Measurements from ENCODE around the gene FARP1. TPM values are rescaled to one million over a fixed set of nuclear protein-coding genes. Genes with fewer than 3 reads are reported as not detected.

Gene FARP1
- total RNA-seq, 2 experiments from 2014 or later, result not detected

GRCh38 chr13:98187155-98187964 is 44.5 kb downstream of the FARP1 start:
- ChIA-PET CTCF (ENCODE audit: unreplicated experiment) (no interaction called here), POLR2A (no interaction called here)
- intact Hi-C loops (cut with micrococcal nuclease; ENCODE audit: unreplicated experiment), result no loop called here
- Histone ChIP-seq H3K9me2 (ENCODE audit: insufficient read depth, low read length) (no peaks in the 10 kb centered on the region), H3K4me1 (ENCODE audit: insufficient read depth, low read length, poor library complexity, severe bottlenecking) (no peaks in the 10 kb centered on the region), H3K27ac (ENCODE audit: low read depth, low read length, poor library complexity, severe bottlenecking) (no peak overlapping the region), H3K79me2 (ENCODE audit: insufficient read depth, low read depth, low read length) (no peaks in the 10 kb centered on the region), H3K4me3 (ENCODE audit: low read depth, low read length, poor library complexity, severe bottlenecking) (no peak overlapping the region), H4K20me1 (ENCODE audit: insufficient read depth, low read length) (no peaks in the 10 kb centered on the region), H3K36me3 (ENCODE audit: insufficient read depth, low read length) (no peaks in the 10 kb centered on the region), H3K4me2 (ENCODE audit: low read length) (no peak overlapping the region), H2AFZ (ENCODE audit: low read length) (no peak overlapping the region), H3K9me3 (ENCODE audit: low read length) (no peaks in the 10 kb centered on the region)
- BruUV-seq (replicated peaks), result no TSS peak
- no peak for DNase-seq (ENCODE audit: low spot score)
- TF ChIP-seq, protein P1, sequence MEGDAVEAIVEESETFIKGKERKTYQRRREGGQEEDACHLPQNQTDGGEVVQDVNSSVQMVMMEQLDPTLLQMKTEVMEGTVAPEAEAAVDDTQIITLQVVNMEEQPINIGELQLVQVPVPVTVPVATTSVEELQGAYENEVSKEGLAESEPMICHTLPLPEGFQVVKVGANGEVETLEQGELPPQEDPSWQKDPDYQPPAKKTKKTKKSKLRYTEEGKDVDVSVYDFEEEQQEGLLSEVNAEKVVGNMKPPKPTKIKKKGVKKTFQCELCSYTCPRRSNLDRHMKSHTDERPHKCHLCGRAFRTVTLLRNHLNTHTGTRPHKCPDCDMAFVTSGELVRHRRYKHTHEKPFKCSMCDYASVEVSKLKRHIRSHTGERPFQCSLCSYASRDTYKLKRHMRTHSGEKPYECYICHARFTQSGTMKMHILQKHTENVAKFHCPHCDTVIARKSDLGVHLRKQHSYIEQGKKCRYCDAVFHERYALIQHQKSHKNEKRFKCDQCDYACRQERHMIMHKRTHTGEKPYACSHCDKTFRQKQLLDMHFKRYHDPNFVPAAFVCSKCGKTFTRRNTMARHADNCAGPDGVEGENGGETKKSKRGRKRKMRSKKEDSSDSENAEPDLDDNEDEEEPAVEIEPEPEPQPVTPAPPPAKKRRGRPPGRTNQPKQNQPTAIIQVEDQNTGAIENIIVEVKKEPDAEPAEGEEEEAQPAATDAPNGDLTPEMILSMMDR (conservative IDR thresholded peaks at IDR 0.05; ENCODE audit: low read length), result no peak
- no peak for TF ChIP-seq EZH2phosphoT487 (IDR thresholded peaks at IDR 0.05; ENCODE audit: borderline replicate concordance, low read depth, low read length)

- Histone ChIP-seq H3K4me2 (ENCODE audit: low read length) (no peak overlapping the region), H3K79me2 (ENCODE audit: insufficient read depth, low read depth, low read length) (no peaks in the 10 kb centered on the region), H3K9me2 (ENCODE audit: insufficient read depth, low read length) (no peaks in the 10 kb centered on the region), H2AFZ (ENCODE audit: low read length) (no peak overlapping the region), H3K27ac (ENCODE audit: low read depth, low read length, poor library complexity, severe bottlenecking) (no peak overlapping the region), H3K4me1 (ENCODE audit: insufficient read depth, low read length, poor library complexity, severe bottlenecking) (no peaks in the 10 kb centered on the region), H3K36me3 (ENCODE audit: insufficient read depth, low read length) (no peaks in the 10 kb centered on the region), H3K4me3 (ENCODE audit: low read depth, low read length, poor library complexity, severe bottlenecking) (no peak overlapping the region), H4K20me1 (ENCODE audit: insufficient read depth, low read length) (no peaks in the 10 kb centered on the region), H3K9me3 (ENCODE audit: low read length) (no peaks in the 10 kb centered on the region)
- no peak for DNase-seq (ENCODE audit: low spot score)
- no TSS peak for BruUV-seq (replicated peaks)
- TF ChIP-seq, protein P1 (conservative IDR thresholded peaks at IDR 0.05; ENCODE audit: low read length), result no peak
- no peak for TF ChIP-seq EZH2phosphoT487 (IDR thresholded peaks at IDR 0.05; ENCODE audit: borderline replicate concordance, low read depth, low read length)
- intact Hi-C loops (cut with micrococcal nuclease; ENCODE audit: unreplicated experiment), result no loop called here
- CTCF ChIA-PET (ENCODE audit: unreplicated experiment), result no interaction called here
- POLR2A ChIA-PET, result no interaction called here
Measured at GRCh38 chr13:98187965-98188261, 45.0 kb downstream of the FARP1 start.

- no peaks in the 10 kb centered on the region for H3K9me3 ChIP-seq (ENCODE audit: low read length)
- H3K4me2 ChIP-seq (ENCODE audit: low read length), result no peak overlapping the region
- no peak overlapping the region for H3K27ac ChIP-seq (ENCODE audit: low read depth, low read length, poor library complexity, severe bottlenecking)
- no peak overlapping the region for H3K4me3 ChIP-seq (ENCODE audit: low read depth, low read length, poor library complexity, severe bottlenecking)
- TF ChIP-seq, protein P1 (conservative IDR thresholded peaks at IDR 0.05; ENCODE audit: low read length), result no peak
- TF ChIP-seq EZH2phosphoT487 (IDR thresholded peaks at IDR 0.05; ENCODE audit: borderline replicate concordance, low read depth, low read length), result no peak
- H3K4me1 ChIP-seq (ENCODE audit: insufficient read depth, low read length, poor library complexity, severe bottlenecking), result no peaks in the 10 kb centered on the region
- ChIA-PET CTCF (ENCODE audit: unreplicated experiment) (no interaction called here), POLR2A (no interaction called here)
- BruUV-seq (replicated peaks), result no TSS peak
- no peaks in the 10 kb centered on the region for H3K36me3 ChIP-seq (ENCODE audit: insufficient read depth, low read length)
- DNase-seq (ENCODE audit: low spot score), result no peak
- intact Hi-C loops (cut with micrococcal nuclease; ENCODE audit: unreplicated experiment), result no loop called here
- no peaks in the 10 kb centered on the region for H3K9me2 ChIP-seq (ENCODE audit: insufficient read depth, low read length)
- H3K79me2 ChIP-seq (ENCODE audit: insufficient read depth, low read depth, low read length), result no peaks in the 10 kb centered on the region
- H2AFZ ChIP-seq (ENCODE audit: low read length), result no peak overlapping the region
- no peaks in the 10 kb centered on the region for H4K20me1 ChIP-seq (ENCODE audit: insufficient read depth, low read length)
Measured at GRCh38 chr13:98188544-98189166, 45.8 kb downstream of the FARP1 start.
